Heart left ventricle (tissue), 16 donors: ENCODE results near the gene XXYLT1. TPM values are rescaled to one million over a fixed set of nuclear protein-coding genes. Genes with fewer than 3 reads are reported as not detected.

ENCODE experiments used
- ATAC-seq, 4 donors: fragments of 200-7000 bp; cut with Tn5 transposase; one replicate each; pipeline ENCODE4 v1.9.1; 2020 to 2022; ENCODE audit warnings: moderate library complexity in 4 of 4, mild to moderate bottlenecking in 3 of 4, moderate number of reproducible peaks in 1 of 4
- DNase-seq, 5 donors: peaks; one replicate each; pipeline ENCODE4 v3.0.0-alpha.2; 2020
- H3K27ac ChIP-seq, 12 donors: fragments of 200-600 bp; sonication (generic) in 4 of 12; one replicate each; pipeline versions ENCODE4 v1.5.0 to v1.8.0; 2016 to 2022; ENCODE audit warnings: mild to moderate bottlenecking in 2 of 12
- H3K27me3 ChIP-seq, 9 donors: fragments of 200-600 bp; sonication (generic) in 2 of 9; one replicate each; pipeline versions ENCODE4 v1.5.1 to v1.8.0; 2016 to 2022; ENCODE audit warnings: mild to moderate bottlenecking in 3 of 9
- H3K36me3 ChIP-seq, 9 donors: fragments of 200-600 bp; sonication (generic) in 2 of 9; one replicate each; pipeline versions ENCODE4 v1.5.0 to v1.8.0; 2018 to 2022; ENCODE audit warnings: mild to moderate bottlenecking in 2 of 9
- H3K4me1 ChIP-seq, 12 donors: fragments of 200-600 bp; sonication (generic) in 4 of 12; one replicate each; pipeline versions ENCODE4 v1.5.0 to v1.8.0; 2016 to 2022; ENCODE audit warnings: mild to moderate bottlenecking in 3 of 12
- H3K4me3 ChIP-seq, 12 donors: fragments of 200-600 bp; sonication (generic) in 4 of 12; one replicate each; pipeline versions ENCODE4 v1.5.0 to v1.8.0; 2017 to 2022; ENCODE audit warnings: mild to moderate bottlenecking in 9 of 12, moderate library complexity in 4 of 12
- H3K9me3 ChIP-seq, 12 donors: fragments of 200-600 bp; sonication (generic) in 4 of 12; one replicate each; pipeline versions ENCODE4 v1.5.0 to v1.8.0; 2016 to 2022; ENCODE audit warnings: mild to moderate bottlenecking in 1 of 12
- CTCF ChIP-seq, 12 donors: fragments of 200-600 bp; sonication (generic) in 4 of 12; IDR thresholded peaks; one replicate each; pipeline versions ENCODE4 v1.5.0 to v1.8.0; 2018 to 2022; ENCODE audit warnings: antibody characterized with exemption in 12 of 12, mild to moderate bottlenecking in 5 of 12
- POLR2A ChIP-seq, 2 donors: fragments of 450-650 bp; IDR thresholded peaks; one replicate each; pipeline ENCODE4 v1.6.1; 2017; ENCODE audit warnings: antibody characterized with exemption in 2 of 2, mild to moderate bottlenecking in 2 of 2, moderate library complexity in 2 of 2
- WGBS, 4 donors: extraction: QIAGEN DNeasy Blood & Tissue Kit in 2 of 4; methylation state at CpG; one replicate each; pipeline versions ENCODE4 v1.1.5 to v1.1.7; 2013 to 2018; 5-methylcytosine and 5-hydroxymethylcytosine counted together
- intact Hi-C, 10 donors: fragments of 100-400 bp; cut with DNase I; formaldehyde crosslinking; loops; one replicate each; pipeline versions ENCODE4 v1.11.1 to v1.14.2; 2022
- polyA plus RNA-seq, 2 donors: library from polyadenylated mRNA; stranded (reverse); fragments of 200-250 nt; gene quantifications; one replicate each; pipeline ENCODE4 v1.2.3, GENCODE V29; 2013
- total RNA-seq, 9 donors: library from RNA; depleted of rRNA in 2 of 9; stranded (reverse); fragments of >200 nt in 2 of 9; fragmentation: NEBNext Ultra II Directional in 3 of 9; extraction: Animal tissue kit (Norgen Biotek cat#: 25700) in 3 of 9; gene quantifications; one replicate each; pipeline versions ENCODE4 v1.1.0 to v1.2.4, GENCODE V29; 2016 to 2023
- donor health status: ischemic (EF 13 %, LVEDD 7.1; RV severe dilation, severe dysfunction).
- donor health status: healthy with polysubstance abuse.
- donor health status: DM: no; HTN: yes; CAD: no.
- donor health status: DM: no; HTN: no; CAD: no.
- donor health status: ischemic (EF 25% LVEDD 6.9; RV normal size, moderate dysfunction).
- donor health status: ischemic (EF 25% LVEDD 5.7; RV mildly dilated, moderate dysfunction).
- donor health status: healthy.
- donor health status: DM: yes; HTN: yes; CAD: no.
- donor health status: ischemic (EF 35%, LVEDD 5.7; RV mildly dilated, moderate dysfunction).
- donor health status: nonischemic (EF 11% LVEDD 7.7; RV severe dilation, severe dysfunction).
- donor health status: DM: yes; HTN: yes; CAD: no.
- donor health status: PGD.
- donor health status: ischemic (EF 29% LVEDD 5.4; RV normal size, mild dysfunction).
- donor health status: nonischemic (EF 23%, LVEDD 6.1; RV moderate dilation, normal function).

XXYLT1 gene
- total and polyA plus RNA-seq, 11 donors = 1.9 to 8.6 (median 4.8) TPM

GRCh38 chr3:195154793-195155535, 116.0 kb downstream of the XXYLT1 start:
- ATAC-seq = peak; percentile 62 to 82 (median 75)
- TF ChIP-seq CTCF (IDR thresholded peaks at IDR 0.05) = no peak
- TF ChIP-seq POLR2A (IDR thresholded peaks at IDR 0.05) = no peak
- peaks cover 14 to 80% (median 66%) of the 10 kb centered on the region in 12 donors for H3K4me1 ChIP-seq
- H3K36me3 ChIP-seq = no peaks in the 10 kb centered on the region
- H3K27me3 ChIP-seq = no peaks in the 10 kb centered on the region
- intact Hi-C loops = loop anchor here in 5 of 10 donors (2.0 to 10.0 kb wide), 7 partner anchors 24 to 468 kb away; partner anchors contain the start of gene FAM43A (in 1 of the 5)
- WGBS, 4 donors = 14 to 22% (median 15%) methylated on average over 15 to 16 of the region's 16 CpGs
- no peaks in the 10 kb centered on the region for H3K9me3 ChIP-seq
- H3K4me3 ChIP-seq = no peak overlapping the region
- DNase-seq = peak; percentile 90 to 92 (median 91)
- H3K27ac ChIP-seq = peak overlapping the region; percentile 41 to 92 (median 85)

DNA sequence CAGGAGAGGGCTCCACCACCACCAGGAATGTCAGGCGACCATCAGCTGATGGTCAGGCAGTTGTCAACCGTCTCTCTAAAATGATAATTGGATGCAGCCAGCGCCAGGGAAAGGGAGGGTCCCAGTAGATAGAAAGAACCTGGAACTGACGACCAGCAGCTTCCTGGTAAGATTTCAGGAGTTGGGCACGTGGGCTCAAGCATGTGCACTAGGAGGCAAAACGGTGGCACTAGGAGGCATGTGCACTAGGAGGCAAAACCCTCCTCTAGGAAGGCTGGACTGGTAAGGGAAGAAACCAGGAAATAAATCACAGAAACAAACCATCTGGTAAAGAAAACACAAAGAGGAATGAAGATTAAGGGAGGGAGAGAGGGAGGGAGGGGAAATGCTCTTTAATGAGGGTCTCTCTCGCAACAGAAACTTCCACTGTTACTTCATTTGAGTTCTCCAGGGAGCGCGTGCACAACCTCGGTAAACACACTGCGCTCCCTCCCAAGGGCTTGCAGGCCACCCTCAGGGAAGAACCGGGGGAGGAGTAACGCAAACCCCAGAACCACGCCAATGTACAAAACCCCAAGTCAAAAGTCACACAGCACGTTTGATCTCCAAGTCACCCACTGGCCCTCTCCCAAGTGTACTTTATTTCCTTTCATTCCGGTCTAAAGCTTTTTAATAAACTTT, 116.7 kb downstream of the XXYLT1 start:
- intact Hi-C loops = loop anchor here in 5 of 10 donors (2.0 to 10.0 kb wide), 6 partner anchors 25 to 467 kb away; partner anchors contain the start of gene FAM43A (in 1 of the 5)
- ATAC-seq (no peak), DNase-seq (peak in 2 of 5 donors; percentile 40 to 59)
- no peaks in the 10 kb centered on the region for H3K9me3 ChIP-seq
- H3K27me3 ChIP-seq = no peaks in the 10 kb centered on the region
- no peak for TF ChIP-seq POLR2A (IDR thresholded peaks at IDR 0.05)
- no peak for TF ChIP-seq CTCF (IDR thresholded peaks at IDR 0.05)
- H3K4me1 ChIP-seq = peaks cover 14 to 80% (median 67%) of the 10 kb centered on the region in 12 donors
- H3K4me3 ChIP-seq = no peak overlapping the region
- H3K36me3 ChIP-seq = no peaks in the 10 kb centered on the region
- 48 to 55% (median 52%) methylated on average over 16 of the region's 16 CpGs for WGBS, 4 donors
- H3K27ac ChIP-seq = peak overlapping the region; percentile 41 to 92 (median 85)

DNA sequence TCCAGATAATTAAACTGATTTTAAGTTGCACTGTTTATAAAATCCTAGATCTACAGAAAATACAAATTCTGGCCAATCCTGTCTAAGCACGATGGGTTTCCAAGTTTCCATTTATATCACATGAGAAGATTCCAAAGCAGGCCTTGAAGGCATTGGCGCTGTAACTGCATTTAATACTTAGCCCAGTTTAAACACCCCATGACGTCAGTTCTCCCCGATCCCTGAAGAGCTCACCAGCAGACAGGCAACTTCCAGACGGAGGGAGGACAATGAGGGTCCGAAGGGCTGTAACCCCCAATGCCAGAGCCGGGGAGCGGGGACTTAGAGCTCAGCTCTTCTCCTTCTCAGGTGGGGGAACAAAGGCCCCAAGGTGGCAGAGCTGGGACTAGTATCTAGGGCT, 117.3 kb downstream of the XXYLT1 start:
- intact Hi-C loops = loop anchor here in 5 of 10 donors (2.0 to 10.0 kb wide), 6 partner anchors 25 to 466 kb away; partner anchors contain the start of gene FAM43A (in 1 of the 5)
- DNase-seq = no peak
- ATAC-seq = no peak
- Histone ChIP-seq H3K4me1 (peaks cover 14 to 86% (median 70%) of the 10 kb centered on the region in 12 donors), H3K4me3 (no peak overlapping the region), H3K27me3 (no peaks in the 10 kb centered on the region), H3K27ac (peak overlapping the region; percentile 41 to 92 (median 85)), H3K36me3 (no peaks in the 10 kb centered on the region), H3K9me3 (no peaks in the 10 kb centered on the region)
- TF ChIP-seq CTCF (IDR thresholded peaks at IDR 0.05) (no peak), POLR2A (IDR thresholded peaks at IDR 0.05) (no peak)
- 70 to 80% (median 75%) methylated on average over 8 of the region's 8 CpGs for WGBS, 4 donors

DNA sequence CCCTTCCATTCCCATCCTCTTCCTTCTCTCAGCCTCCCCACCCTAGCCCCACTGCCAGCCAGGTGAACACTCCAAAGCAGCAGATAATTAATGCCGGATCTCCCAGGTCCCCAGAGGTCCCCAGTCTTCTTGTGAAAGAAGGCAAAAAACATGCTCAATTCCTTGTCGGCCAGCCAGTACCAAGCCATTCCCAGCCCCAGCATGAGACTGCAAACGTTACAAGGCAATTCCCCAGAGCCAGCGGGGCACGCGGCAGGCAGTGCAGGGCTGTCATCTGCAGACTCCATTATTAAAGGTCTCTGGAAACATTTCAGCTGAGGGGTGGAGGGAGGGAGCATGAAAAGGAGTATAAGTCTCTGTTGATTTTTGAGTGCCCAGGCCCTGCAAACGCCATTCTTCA, 117.8 kb downstream of the XXYLT1 start:
- H3K4me1 ChIP-seq = peaks cover 14 to 90% (median 73%) of the 10 kb centered on the region in 12 donors
- DNase-seq (peak in 4 of 5 donors; percentile 38 to 70 (median 48)), ATAC-seq (no peak)
- H3K27me3 ChIP-seq = no peaks in the 10 kb centered on the region
- WGBS, 4 donors = 30 to 50% (median 38%) methylated on average over 7 of the region's 7 CpGs
- no peak overlapping the region for H3K4me3 ChIP-seq
- TF ChIP-seq POLR2A (IDR thresholded peaks at IDR 0.05) (no peak), CTCF (IDR thresholded peaks at IDR 0.05) (no peak)
- no peaks in the 10 kb centered on the region for H3K36me3 ChIP-seq
- no peaks in the 10 kb centered on the region for H3K9me3 ChIP-seq
- intact Hi-C loops = loop anchor here in 5 of 10 donors (5.0 to 10.0 kb wide), 5 partner anchors 36 to 466 kb away; partner anchors contain the start of gene FAM43A (in 1 of the 5)
- peak overlapping the region; percentile 41 to 92 (median 85) for H3K27ac ChIP-seq
